ENCODE measurements around the gene CD19.
A peak's percentile ranks its signal among the peaks of the same experiment; 100 is the strongest.

CD19 gene

GRCh38 chr16:28982418-28982817 lies 50.6 kb downstream of the CD19 start:
- DNase-seq (ENCODE audit: low read depth): no peak

DNA sequence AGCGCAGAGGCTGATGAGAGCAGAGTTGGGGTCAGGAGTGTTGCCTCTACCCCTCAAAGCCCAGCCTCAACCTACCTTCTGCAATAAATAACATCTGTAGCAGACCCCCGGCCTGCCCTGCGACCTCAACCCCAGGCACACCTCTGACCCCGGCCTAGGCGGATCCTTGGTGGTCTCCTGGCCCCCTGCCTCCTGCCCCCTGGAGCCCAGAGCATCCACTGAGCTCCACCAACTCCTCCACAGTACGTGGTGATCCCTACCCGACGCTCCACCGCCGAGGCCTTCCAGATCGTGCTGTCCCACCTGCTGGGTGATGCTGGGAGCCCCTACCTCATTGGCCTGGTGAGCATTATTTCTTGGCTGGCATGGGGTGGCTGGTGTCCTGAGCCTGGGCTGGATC lies 51.2 kb downstream of the CD19 start:
- no peak for DNase-seq (ENCODE audit: low read depth)

DNA sequence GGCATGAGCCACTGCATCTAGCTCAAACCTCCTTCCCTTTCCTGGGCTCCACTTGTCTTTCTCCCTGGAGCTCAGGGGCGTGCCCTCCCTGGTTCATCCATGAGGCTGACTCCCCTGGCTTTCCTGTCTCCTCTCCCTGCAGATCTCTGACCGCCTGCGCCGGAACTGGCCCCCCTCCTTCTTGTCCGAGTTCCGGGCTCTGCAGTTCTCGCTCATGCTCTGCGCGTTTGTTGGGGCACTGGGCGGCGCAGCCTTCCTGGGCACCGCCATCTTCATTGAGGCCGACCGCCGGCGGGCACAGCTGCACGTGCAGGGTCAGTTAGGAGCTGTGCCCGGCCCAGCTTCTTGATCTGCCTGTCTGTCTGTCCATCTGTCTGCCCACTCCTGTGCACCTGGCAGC lies 51.9 kb downstream of the CD19 start:
- no peak for DNase-seq (ENCODE audit: low read depth)

DNA sequence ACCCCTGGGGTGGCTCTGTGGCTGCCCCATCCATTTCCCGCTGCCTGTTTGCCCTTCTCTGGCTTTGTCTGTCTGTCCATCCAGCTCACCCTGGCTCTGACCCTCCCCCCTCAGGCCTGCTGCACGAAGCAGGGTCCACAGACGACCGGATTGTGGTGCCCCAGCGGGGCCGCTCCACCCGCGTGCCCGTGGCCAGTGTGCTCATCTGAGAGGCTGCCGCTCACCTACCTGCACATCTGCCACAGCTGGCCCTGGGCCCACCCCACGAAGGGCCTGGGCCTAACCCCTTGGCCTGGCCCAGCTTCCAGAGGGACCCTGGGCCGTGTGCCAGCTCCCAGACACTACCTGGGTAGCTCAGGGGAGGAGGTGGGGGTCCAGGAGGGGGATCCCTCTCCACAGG lies 52.3 kb downstream of the CD19 start:
- no peak for DNase-seq (ENCODE audit: low read depth)

DNA sequence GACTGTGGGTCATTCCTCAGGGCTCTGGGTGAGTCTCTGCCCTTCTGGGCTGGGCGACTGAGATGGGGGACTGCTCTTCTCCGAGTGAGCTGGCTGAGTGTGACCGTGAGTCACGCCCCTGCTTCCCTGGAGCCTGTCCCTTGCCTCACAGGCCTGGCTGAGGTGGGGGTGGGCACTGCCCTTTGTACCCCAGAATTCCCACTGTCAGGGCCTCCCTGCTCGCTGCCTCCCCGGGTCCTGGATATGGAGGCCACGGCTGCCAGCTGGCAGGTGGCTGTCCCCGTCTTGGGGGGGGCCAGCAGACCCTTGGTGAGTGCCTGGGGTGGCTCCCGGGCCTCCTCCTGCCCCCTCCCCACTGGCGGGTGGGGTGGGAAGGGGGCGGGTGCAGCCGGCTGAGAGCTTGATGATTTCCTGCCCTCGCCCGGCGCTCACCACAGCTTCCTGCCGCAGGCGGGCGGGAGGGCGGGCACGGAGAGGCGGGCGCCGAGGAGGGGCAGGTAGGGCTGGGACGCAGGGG lies 52.9 kb downstream of the CD19 start, which contains the start of gene LAT:
Gene LAT (plus strand): TSS at position 434 of the 517 bp plus-strand sequence. CDS start 366 bp downstream, outside the sequence.
- DNase-seq (ENCODE audit: low read depth): peak; percentile 70

- DNase-seq (ENCODE audit: low read depth): no peak
Measured at GRCh38 chr16:28985211-28986041, 53.7 kb downstream of the CD19 start.

DNA sequence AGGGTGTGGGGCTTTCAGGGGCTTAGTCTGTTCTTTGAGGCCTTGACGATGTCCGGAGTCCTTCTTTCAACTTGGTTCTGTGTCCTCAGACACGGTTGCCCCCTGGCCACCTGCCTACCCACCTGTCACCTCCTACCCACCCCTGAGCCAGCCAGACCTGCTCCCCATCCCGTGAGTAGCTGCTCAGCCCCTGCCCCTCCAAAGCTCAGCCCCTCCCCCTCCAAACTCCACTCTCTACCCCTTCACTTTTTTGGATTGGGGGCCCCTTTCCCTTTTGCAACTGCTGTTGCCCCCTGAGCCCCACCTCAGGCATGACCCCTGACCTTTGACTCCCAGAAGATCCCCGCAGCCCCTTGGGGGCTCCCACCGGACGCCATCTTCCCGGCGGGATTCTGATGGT lies 54.3 kb downstream of the CD19 start:
- DNase-seq (ENCODE audit: low read depth): no peak

- DNase-seq (ENCODE audit: low read depth): no peak
Measured at GRCh38 chr16:28986492-28986891, 54.7 kb downstream of the CD19 start.

DNA sequence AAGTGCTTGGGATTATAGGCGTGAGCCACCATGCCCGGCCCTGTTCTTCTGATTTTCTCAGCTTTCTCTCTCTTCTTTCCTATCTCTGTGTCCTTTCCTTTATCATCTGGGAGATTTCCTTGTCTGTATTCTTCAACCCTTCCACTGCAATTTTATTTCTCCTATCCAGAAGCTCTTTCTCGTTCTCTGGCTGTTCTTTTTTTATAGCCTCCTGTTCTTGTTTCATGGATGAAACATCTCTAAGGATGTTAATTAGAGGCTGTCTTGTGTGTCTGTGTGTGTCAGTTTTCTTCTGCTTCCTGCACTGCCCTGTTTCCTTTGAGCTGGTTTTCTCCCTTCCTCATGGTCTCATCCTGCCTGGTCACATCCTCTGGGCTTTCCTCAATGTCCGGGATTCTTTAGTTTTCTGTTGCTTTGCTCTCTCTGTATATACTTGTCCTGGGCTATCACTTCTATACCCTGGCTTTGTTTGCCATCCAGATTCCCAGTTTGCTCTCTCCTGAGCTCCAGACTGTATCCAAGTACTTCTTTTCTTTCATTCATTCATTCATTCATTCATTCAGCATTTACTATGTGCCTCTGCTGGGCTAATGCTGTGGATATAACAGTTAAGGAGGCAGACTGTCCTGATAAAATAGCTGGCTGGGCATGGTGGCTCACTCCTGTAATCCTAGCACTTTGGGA lies 55.5 kb downstream of the CD19 start:
- no peak for DNase-seq (ENCODE audit: low read depth)
